Gastrocnemius medialis (tissue), 4 donors: Measurements from ENCODE around the gene PRKAB1.

Experiments
- POLR2A ChIP-seq, 2 donors: fragments of 450-650 bp; IDR thresholded peaks; one replicate each; pipeline ENCODE4 v1.6.1; 2017; ENCODE audit warnings: antibody characterized with exemption in 2 of 2, mild to moderate bottlenecking in 2 of 2, moderate library complexity in 2 of 2
- TF ChIP-seq, protein P1 (sequence below), 5 experiments: fragments of 450-650 bp in 3 of 5; fragments of 200-600 bp in 2 of 5; sonication (generic) in 2 of 5; IDR thresholded peaks in 4 of 5; conservative IDR thresholded peaks in 1 of 5; 1 replicate in 4 of 5; 2 replicates in 1 of 5; pipeline ENCODE4 v1.5.1; 2016 to 2019; ENCODE audit warnings: antibody characterized with exemption in 5 of 5, mild to moderate bottlenecking in 3 of 5, moderate library complexity in 3 of 5

DNA sequence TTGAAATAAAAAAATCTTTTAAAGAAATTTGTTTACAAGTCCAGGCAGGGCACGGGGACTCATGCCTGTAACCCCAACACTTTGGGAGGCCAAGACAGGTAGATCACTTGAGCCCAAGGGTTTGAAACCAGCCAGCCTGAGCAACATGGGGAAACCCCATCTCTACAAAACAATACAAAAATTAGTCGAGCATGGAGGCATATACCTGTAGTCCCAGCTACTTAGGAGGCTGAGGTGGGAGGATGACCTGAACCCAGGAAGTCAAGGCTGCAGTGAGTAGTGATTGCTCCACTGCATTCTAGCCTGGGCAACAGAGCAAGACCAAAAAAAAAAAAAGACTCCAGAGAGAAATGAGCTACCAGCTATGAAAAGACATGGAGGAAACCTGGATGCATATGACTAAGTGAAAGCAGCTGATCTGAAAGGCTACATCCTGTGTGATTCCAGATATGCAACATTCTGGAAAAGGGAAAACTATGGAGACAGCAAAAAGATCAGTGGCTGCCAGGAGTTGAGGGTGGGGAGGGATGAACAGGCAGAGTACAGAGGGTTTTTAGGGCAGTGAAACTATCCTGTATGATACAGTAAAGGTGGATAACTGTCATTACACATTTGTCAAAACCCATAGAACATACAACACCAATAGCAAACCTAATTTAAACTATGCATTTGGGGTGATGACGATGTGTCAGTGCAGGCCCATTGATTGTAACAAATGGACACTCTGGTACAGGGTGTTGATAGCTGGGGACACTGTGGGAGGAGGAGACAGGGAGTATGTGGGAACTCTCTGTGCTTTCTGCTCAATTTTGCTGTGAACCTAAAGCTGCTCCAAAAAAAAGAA is 59.9 kb downstream of the PRKAB1 start:
- no peak for TF ChIP-seq POLR2A (IDR thresholded peaks at IDR 0.05)
- TF ChIP-seq, protein P1, sequence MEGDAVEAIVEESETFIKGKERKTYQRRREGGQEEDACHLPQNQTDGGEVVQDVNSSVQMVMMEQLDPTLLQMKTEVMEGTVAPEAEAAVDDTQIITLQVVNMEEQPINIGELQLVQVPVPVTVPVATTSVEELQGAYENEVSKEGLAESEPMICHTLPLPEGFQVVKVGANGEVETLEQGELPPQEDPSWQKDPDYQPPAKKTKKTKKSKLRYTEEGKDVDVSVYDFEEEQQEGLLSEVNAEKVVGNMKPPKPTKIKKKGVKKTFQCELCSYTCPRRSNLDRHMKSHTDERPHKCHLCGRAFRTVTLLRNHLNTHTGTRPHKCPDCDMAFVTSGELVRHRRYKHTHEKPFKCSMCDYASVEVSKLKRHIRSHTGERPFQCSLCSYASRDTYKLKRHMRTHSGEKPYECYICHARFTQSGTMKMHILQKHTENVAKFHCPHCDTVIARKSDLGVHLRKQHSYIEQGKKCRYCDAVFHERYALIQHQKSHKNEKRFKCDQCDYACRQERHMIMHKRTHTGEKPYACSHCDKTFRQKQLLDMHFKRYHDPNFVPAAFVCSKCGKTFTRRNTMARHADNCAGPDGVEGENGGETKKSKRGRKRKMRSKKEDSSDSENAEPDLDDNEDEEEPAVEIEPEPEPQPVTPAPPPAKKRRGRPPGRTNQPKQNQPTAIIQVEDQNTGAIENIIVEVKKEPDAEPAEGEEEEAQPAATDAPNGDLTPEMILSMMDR (IDR thresholded peaks at IDR 0.05 in 4 of 5, conservative IDR thresholded peaks at IDR 0.05 in 1 of 5) = no peak
